HL-60 (cell line): Measurements from ENCODE around the gene LARP1.

Source experiments
- DNase-seq, 2 experiments: peaks; one replicate each; pipeline ENCODE4 v3.0.0-alpha.2; 2010 to 2020; ENCODE audit warnings: low read depth in 1 of 2, low spot score in 1 of 2
- H3K27ac ChIP-seq: fragments of 250-450 bp; sonication (Bioruptor Pico); replicated peaks from 2 replicates; pipeline ENCODE4 v1.5.1; 2020; ENCODE audit warnings: mild to moderate bottlenecking, moderate library complexity
- H3K27me3 ChIP-seq: fragments of 250-450 bp; sonication (Bioruptor Pico); 2 replicates; pipeline ENCODE4 v1.5.1; 2021; ENCODE audit warnings: mild to moderate bottlenecking, moderate library complexity; ENCODE audit not compliant: insufficient read depth, poor library complexity, severe bottlenecking
- H3K4me3 ChIP-seq: replicated peaks from 2 replicates; pipeline ENCODE4 v1.5.1; 2011; ENCODE audit warnings: mild to moderate bottlenecking, control low read depth, low read length; ENCODE audit not compliant: insufficient read depth
- GABPA ChIP-seq: IDR thresholded peaks from 2 replicates; pipeline ENCODE4 v1.6.1; 2012; ENCODE audit warnings: low read depth
- POLR2AphosphoS5 ChIP-seq: IDR thresholded peaks from 2 replicates; pipeline ENCODE4 v1.6.1; 2012; ENCODE audit warnings: low read depth
- SPI1 ChIP-seq: IDR thresholded peaks from 2 replicates; pipeline ENCODE4 v1.6.1; 2012; ENCODE audit warnings: low read depth, mild to moderate bottlenecking, borderline replicate concordance
- TF ChIP-seq, protein P1 (sequence below): IDR thresholded peaks from 2 replicates; pipeline ENCODE4 v1.6.1; 2012; ENCODE audit warnings: low read depth; ENCODE audit not compliant: insufficient replicate concordance
- TF ChIP-seq, protein P2 (sequence below): IDR thresholded peaks from one replicate; pipeline ENCODE4 v1.5.1; 2011; ENCODE audit warnings: low read length, control low read depth, inconsistent platforms; ENCODE audit not compliant: insufficient read depth

LARP1 gene

GRCh38 chr5:154708846-154709245 is 46.3 kb upstream of the LARP1 start:
- H3K27ac ChIP-seq, result no peak overlapping the region
- peak in 1 of 2 experiments; percentile 14 for DNase-seq
- H3K4me3 ChIP-seq, result no peak overlapping the region
- no peaks in the 10 kb centered on the region for H3K27me3 ChIP-seq
- TF ChIP-seq POLR2AphosphoS5 (no peak), SPI1 (no peak), GABPA (no peak)
- TF ChIP-seq, protein P1, sequence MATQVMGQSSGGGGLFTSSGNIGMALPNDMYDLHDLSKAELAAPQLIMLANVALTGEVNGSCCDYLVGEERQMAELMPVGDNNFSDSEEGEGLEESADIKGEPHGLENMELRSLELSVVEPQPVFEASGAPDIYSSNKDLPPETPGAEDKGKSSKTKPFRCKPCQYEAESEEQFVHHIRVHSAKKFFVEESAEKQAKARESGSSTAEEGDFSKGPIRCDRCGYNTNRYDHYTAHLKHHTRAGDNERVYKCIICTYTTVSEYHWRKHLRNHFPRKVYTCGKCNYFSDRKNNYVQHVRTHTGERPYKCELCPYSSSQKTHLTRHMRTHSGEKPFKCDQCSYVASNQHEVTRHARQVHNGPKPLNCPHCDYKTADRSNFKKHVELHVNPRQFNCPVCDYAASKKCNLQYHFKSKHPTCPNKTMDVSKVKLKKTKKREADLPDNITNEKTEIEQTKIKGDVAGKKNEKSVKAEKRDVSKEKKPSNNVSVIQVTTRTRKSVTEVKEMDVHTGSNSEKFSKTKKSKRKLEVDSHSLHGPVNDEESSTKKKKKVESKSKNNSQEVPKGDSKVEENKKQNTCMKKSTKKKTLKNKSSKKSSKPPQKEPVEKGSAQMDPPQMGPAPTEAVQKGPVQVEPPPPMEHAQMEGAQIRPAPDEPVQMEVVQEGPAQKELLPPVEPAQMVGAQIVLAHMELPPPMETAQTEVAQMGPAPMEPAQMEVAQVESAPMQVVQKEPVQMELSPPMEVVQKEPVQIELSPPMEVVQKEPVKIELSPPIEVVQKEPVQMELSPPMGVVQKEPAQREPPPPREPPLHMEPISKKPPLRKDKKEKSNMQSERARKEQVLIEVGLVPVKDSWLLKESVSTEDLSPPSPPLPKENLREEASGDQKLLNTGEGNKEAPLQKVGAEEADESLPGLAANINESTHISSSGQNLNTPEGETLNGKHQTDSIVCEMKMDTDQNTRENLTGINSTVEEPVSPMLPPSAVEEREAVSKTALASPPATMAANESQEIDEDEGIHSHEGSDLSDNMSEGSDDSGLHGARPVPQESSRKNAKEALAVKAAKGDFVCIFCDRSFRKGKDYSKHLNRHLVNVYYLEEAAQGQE, result no peak
- TF ChIP-seq, protein P2, sequence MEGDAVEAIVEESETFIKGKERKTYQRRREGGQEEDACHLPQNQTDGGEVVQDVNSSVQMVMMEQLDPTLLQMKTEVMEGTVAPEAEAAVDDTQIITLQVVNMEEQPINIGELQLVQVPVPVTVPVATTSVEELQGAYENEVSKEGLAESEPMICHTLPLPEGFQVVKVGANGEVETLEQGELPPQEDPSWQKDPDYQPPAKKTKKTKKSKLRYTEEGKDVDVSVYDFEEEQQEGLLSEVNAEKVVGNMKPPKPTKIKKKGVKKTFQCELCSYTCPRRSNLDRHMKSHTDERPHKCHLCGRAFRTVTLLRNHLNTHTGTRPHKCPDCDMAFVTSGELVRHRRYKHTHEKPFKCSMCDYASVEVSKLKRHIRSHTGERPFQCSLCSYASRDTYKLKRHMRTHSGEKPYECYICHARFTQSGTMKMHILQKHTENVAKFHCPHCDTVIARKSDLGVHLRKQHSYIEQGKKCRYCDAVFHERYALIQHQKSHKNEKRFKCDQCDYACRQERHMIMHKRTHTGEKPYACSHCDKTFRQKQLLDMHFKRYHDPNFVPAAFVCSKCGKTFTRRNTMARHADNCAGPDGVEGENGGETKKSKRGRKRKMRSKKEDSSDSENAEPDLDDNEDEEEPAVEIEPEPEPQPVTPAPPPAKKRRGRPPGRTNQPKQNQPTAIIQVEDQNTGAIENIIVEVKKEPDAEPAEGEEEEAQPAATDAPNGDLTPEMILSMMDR, result no peak

DNA sequence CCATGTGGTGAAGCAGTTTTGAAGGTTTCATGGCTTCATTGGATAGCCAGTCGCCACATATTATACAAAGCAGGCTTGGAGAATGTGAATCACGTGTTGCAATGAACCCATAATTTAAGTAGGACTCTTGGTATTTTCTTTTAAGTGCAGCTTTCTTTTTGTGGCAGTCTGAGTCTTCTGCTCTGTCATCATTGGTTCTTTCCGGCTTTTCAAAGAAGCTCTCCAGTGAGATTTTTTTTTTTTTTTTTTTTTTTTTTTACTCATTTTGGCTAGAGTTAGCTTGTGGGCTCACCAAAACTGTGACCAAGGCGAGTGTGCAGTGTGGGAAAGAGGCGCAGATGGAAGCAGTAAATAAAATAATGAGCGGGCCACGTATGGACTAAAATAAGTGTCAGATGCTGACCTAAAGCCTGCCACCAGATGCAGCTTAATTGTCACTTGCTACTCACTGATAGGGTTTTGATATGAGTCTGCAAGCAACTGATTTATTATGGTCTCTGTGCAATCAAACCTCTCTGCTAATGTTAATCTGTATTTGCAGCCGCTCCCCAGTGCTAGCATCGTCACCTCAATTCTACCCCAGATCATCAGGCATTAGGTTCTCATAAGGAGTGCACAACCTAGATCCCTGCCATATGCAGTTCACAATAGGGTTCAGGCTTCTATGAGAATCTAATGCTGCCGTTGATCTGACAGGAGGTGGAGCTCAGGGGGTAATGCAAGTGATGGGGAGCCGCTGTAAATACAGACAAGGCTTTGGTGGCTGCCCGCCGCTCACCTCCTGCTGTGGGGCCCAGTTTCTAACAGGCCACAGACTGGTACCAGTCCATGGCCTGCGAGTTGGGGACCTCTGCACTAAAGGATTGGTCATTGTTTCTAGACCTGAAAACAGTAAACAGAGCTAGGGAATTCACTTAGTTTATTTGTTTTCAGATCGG is 45.5 kb upstream of the LARP1 start:
- DNase-seq, result no peak
- no peaks in the 10 kb centered on the region for H3K27me3 ChIP-seq
- TF ChIP-seq SPI1, result no peak
- TF ChIP-seq, protein P1, result no peak
- TF ChIP-seq POLR2AphosphoS5, result no peak
- TF ChIP-seq, protein P2, result no peak
- TF ChIP-seq GABPA, result no peak
- H3K27ac ChIP-seq, result no peak overlapping the region
- H3K4me3 ChIP-seq, result no peak overlapping the region

DNA sequence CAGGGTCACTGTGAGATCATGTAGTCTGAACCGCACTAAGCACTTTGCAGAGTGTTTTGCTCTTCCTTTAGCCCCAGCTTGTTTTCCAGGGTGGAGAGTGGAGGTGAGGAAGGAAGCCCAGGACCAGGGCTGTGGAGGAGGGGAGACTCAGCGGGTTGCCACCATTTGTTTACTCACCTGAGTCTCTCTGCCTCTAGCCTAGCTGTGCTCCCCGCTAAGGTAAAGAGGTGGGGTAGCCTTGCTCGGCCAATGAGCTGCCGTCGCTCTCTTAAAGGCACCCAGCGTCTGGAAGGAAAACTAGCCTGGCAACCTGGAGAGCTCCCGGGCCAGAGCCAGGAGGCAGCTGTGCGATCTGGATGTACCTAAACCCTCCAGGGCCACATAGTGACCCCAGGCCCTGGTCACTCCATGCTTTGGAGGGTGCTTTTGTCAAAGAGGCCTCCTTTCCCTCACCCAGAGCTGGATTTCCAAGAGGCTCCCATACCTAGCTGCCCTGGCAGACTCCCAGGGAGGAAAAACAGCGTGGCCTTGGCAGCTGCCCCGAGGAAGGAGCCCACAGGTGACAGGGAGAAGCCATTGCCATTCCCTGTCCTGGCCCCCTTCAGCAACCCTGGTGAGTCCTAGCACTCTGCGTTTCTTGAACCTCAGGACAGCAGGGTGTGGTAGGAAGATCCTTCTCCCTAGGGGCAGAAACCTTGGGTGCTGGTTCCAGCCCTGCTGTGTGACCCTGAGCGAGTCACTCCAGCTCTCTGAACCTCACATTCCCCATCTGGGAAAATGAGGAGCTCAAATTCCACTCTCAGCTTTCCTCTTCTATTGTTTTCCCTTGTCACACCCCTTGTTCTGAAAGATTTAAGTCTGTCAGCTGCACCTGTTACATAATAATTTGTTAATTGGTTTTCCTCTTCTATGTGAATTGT is 42.4 kb upstream of the LARP1 start:
- Histone ChIP-seq H3K4me3 (no peak overlapping the region), H3K27ac (no peak overlapping the region), H3K27me3 (no peaks in the 10 kb centered on the region)
- TF ChIP-seq, protein P1, result no peak
- TF ChIP-seq GABPA (no peak), SPI1 (no peak)
- TF ChIP-seq, protein P2, result no peak
- no peak for DNase-seq
